ENCODE measurements around the gene FBXO47. TPM values are rescaled to one million over a fixed set of nuclear protein-coding genes. Genes with fewer than 3 reads are reported as not detected.

The FBXO47 gene
- total RNA-seq, 1 donor from 2014 or later = not detected

- H3K27me3 Mint-ChIP-seq (ENCODE audit: unreplicated experiment) = no peaks in the 10 kb centered on the region
- no peak overlapping the region for H3K27ac Mint-ChIP-seq (ENCODE audit: unreplicated experiment)
- DNase-seq = no peak
- H3K4me3 Mint-ChIP-seq (ENCODE audit: unreplicated experiment) = no peak overlapping the region
- H3K4me1 Mint-ChIP-seq (ENCODE audit: low read depth, unreplicated experiment) = no peaks in the 10 kb centered on the region
- no peak for TF ChIP-seq CTCF (IDR thresholded peaks at IDR 0.05; ENCODE audit: partially characterized antibody, unreplicated experiment)
- H3K9me3 Mint-ChIP-seq (ENCODE audit: unreplicated experiment) = no peaks in the 10 kb centered on the region
- no peaks in the 10 kb centered on the region for H3K36me3 Mint-ChIP-seq (ENCODE audit: unreplicated experiment)
Observed at GRCh38 chr17:38906460-38907228, 60.6 kb downstream of the FBXO47 start.

- Mint-ChIP-seq H3K27me3 (ENCODE audit: unreplicated experiment) (no peaks in the 10 kb centered on the region), H3K4me1 (ENCODE audit: low read depth, unreplicated experiment) (peaks cover 4% of the 10 kb centered on the region), H3K4me3 (ENCODE audit: unreplicated experiment) (no peak overlapping the region), H3K36me3 (ENCODE audit: unreplicated experiment) (no peaks in the 10 kb centered on the region), H3K27ac (ENCODE audit: unreplicated experiment) (no peak overlapping the region), H3K9me3 (ENCODE audit: unreplicated experiment) (no peaks in the 10 kb centered on the region)
- TF ChIP-seq CTCF (IDR thresholded peaks at IDR 0.05; ENCODE audit: partially characterized antibody, unreplicated experiment) = no peak
- no peak for DNase-seq
Observed at GRCh38 chr17:38905375-38905774, 61.8 kb downstream of the FBXO47 start.

GRCh38 chr17:38904892-38905291, 62.3 kb downstream of the FBXO47 start:
- no peak for DNase-seq
- H3K36me3 Mint-ChIP-seq (ENCODE audit: unreplicated experiment) = no peaks in the 10 kb centered on the region
- H3K4me1 Mint-ChIP-seq (ENCODE audit: low read depth, unreplicated experiment) = peaks cover 4% of the 10 kb centered on the region
- no peak for TF ChIP-seq CTCF (IDR thresholded peaks at IDR 0.05; ENCODE audit: partially characterized antibody, unreplicated experiment)
- no peaks in the 10 kb centered on the region for H3K27me3 Mint-ChIP-seq (ENCODE audit: unreplicated experiment)
- H3K4me3 Mint-ChIP-seq (ENCODE audit: unreplicated experiment) = no peak overlapping the region
- H3K9me3 Mint-ChIP-seq (ENCODE audit: unreplicated experiment) = no peaks in the 10 kb centered on the region
- no peak overlapping the region for H3K27ac Mint-ChIP-seq (ENCODE audit: unreplicated experiment)

- Mint-ChIP-seq H3K27me3 (ENCODE audit: unreplicated experiment) (no peaks in the 10 kb centered on the region), H3K4me3 (ENCODE audit: unreplicated experiment) (no peak overlapping the region), H3K4me1 (ENCODE audit: low read depth, unreplicated experiment) (peaks cover 8% of the 10 kb centered on the region)
Observed at GRCh38 chr17:38903404-38903803, 63.8 kb downstream of the FBXO47 start.

More at GRCh38 chr17:38903404-38903803, 63.8 kb downstream of the FBXO47 start:
- no peak for TF ChIP-seq CTCF (IDR thresholded peaks at IDR 0.05; ENCODE audit: partially characterized antibody, unreplicated experiment)
- H3K36me3 Mint-ChIP-seq (ENCODE audit: unreplicated experiment) = no peaks in the 10 kb centered on the region
- H3K27ac Mint-ChIP-seq (ENCODE audit: unreplicated experiment) = no peak overlapping the region
- DNase-seq = no peak
- no peaks in the 10 kb centered on the region for H3K9me3 Mint-ChIP-seq (ENCODE audit: unreplicated experiment)
